T-helper 2 cell (primary cell): Measurements from ENCODE around the gene CDC37L1.
"Not testable (repeated sequence)": the region's sequence is repeated elsewhere in the genome, so short reads cannot be mapped to it uniquely, and the experiment has no call there.

Experiments used
- DNase-seq, 5 experiments: peaks; one replicate each; pipeline versions ENCODE4 v3.0.0 to v3.0.0-alpha.2; 2012 to 2022

CDC37L1 gene

DNA sequence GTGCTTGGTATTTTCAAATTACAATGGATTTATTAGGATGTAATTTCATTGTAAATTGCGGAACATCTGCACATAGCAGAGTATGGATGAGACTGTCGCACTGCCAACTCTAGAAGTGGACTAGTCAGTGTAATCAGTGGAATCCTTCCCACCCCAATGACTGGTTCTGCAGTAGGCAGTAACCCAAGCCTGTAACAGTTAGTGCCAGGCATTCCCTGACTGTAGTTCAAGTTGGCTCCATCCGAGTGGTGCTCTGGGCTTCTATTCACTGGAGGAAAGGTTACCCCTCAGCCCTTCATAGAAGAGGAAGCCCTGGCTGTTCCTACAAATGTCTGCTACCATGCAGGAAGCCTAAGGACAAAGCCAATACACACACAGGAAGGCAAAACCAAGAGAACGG lies 38.4 kb downstream of the CDC37L1 start:
- no peak for DNase-seq

DNA sequence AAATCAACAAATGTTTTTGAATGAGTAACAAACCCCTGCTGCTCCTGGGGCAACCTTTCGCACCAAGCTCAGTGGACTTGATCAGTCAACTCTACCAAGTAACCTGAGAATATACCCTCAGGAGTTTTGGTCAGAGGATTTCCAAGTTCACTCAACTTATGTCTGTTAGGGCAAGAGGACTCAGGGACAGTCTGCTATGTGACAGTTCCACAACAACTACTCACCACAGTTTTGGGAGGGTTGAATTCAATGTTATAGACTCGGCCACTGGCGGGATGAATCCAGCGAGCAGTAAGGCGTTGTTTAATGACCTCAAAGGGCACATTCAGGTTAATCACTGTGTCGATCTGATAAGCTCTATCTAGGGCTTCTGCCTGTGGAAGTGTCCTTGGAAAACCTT lies 39.5 kb downstream of the CDC37L1 start:
- no peak for DNase-seq

DNA sequence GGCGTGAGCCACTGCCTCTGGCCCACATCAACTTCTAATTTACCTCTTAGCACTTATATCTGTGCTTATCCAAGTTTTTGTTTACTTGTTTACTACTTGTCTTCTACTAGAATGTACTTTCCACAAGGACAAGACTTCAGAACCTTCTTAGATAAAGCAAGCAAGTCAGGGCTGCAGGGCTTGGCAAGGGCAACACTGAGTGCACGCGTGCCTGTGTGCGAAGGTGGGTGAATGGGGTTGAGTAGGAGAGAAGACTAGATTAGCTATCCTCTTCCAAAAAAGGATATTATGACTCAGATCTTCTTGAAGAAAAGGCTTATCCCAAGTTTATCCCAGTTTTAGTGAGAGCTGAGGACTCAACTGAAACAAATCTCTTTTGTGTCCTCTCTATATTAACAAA lies 42.4 kb downstream of the CDC37L1 start:
- DNase-seq = no peak

- peak in 1 of 5 experiments; percentile 66 for DNase-seq
Measured at GRCh38 chr9:4725706-4726442, 46.5 kb downstream of the CDC37L1 start.

DNA sequence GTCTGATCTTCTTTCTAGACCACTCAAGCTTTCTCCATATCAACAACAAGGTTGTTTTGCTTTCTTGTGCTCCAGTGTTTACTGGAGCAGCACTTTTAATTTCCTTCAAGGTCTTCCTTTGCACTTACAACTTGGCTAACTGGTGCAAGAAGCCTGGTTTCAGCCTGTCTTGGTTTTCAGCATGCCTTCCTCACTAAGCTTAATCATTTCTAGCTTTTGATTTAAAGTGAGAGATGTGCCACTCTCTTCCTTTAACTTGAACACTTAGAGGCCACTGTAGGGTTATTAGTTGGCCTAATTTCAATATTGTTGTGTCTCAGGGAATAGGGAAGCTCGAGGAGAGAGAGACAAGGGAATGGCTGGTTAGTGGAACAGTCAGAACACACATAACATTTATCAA lies 48.2 kb downstream of the CDC37L1 start:
- DNase-seq = peak in 1 of 5 experiments; percentile 50

- DNase-seq = no peak
Measured at GRCh38 chr9:4732890-4733289, 53.5 kb downstream of the CDC37L1 start.

DNA sequence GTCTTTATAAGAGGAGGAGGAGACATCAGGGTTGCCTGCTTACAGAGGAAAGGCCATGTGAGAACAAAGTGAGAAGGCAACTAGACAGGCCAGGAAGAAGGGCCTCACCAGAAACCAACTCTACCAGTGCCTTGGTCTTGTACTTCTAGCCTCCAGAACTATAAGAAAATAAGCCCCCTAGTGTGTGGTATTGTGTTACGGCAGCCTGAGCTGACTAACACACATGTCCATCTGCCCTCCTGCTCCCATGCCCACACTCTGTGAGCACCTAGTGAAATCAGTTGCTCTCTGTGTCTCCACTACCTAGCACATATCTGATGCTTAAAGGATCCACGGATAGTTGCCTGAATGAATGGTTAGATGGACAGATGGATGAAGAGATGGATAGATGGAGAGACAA lies 54.8 kb downstream of the CDC37L1 start:
- no peak for DNase-seq

DNA sequence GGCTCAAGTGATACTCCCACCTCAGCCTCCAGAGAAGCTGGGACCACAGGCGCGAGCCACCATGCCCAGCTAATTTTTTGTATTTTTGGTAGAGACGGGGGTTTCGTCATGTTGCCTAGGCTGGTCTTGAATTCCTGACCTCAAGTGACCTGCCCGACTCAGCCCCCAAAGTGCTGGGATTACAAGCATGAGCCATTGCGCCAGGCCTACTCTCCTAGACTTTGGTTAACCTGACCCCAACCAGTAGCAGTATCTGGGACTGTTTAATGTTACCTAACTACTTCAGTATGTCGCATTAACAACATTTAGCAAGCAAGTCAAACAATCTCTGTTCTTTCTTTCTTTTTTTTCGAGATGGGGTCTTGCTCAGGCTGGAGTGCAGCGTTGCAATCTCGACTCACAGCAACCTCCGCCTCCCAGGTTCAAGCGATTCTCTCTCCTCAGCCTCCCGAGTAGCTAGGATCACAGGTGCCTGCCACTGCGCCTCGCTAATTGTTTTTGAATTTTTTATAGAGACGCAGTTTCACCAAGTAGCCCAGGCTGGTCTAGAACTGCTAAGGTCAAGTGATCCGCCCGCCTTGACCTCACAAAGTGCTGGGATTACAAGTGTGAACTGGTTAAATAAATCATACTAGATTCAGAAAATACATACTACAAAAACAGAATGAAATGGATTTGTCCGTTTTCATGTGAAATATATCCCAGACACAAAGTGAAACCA lies 59.7 kb downstream of the CDC37L1 start:
- DNase-seq = no peak

- DNase-seq = peak in 1 of 5 experiments; percentile 49
Measured at GRCh38 chr9:4739587-4740387, 60.4 kb downstream of the CDC37L1 start.

DNA sequence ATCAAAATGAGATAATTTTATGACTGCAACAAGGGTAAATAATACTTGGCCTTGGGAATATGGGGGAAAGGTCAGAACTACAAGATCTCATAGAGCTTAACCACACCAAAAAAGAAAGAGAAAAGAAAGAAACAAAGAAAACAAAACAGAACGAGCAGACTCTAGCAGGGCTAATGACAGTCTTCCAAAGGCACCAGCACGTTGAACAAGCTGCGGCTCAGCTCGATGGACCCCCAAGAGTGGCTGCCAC lies 60.9 kb downstream of the CDC37L1 start:
- DNase-seq = no peak

- peak; percentile 64 to 94 (median 81) for DNase-seq
Measured at GRCh38 chr9:4740638-4741364, 61.4 kb downstream of the CDC37L1 start, which contains the start of gene AK3. TSS of gene AK3 (minus strand) at chr9:4741202. CDS start at chr9:4741087, 115 bp downstream.

- peak in 1 of 5 experiments; percentile 14 for DNase-seq
Measured at GRCh38 chr9:4741365-4742089, 62.2 kb downstream of the CDC37L1 start.

DNA sequence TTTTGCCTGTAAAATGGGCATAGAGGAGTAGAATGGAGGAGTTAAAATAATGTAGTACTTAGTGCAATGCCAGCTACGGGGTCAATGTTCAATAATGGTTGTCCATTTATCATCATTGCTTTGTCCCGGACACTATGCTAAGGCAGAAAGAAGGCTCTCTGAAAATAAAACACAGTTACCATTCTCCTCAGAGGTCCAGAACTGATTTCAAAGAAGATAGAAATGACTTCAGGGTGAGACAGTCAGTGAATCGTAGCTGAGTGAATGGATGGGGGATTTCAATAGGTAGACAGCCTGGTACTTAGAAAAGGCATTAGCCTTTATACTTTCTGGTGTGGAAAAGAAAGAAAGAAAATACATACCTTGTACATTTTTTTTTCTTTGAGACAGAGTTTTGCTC lies 62.9 kb downstream of the CDC37L1 start:
- no peak for DNase-seq

DNA sequence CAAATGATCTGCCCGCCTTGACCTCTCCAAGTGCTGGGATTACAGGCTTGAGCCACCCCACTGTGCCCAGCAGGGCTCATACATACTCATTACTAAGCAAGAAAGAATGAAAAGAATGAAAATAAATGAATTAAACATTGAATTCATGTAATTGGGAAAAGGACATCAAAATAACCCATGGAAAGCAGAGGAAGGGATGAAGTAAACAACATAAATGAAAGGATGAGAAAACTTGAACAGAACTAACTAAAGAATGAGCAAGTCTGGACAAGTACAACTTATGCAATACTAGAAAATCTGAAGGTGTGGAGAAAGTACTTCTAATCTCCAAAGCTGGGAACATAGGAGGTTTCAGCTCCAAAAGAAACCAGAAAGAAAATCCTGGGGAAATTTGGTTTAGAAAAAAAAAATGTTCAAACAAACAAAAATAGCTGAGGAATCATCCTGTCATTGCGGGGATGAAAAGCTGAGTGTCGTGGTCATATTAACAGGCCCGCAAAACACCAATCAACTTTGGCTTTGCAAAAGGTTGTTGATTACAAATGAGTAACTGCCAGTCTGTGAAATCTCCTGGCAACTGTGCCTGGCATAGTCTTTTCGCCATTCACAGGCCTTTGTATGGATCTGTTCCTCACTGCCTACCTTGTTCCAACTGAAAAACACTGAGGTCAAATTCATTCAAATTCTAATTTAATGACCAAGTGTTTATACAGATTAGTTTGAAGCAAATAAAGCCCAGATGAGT lies 63.9 kb downstream of the CDC37L1 start:
- DNase-seq = no peak

DNA sequence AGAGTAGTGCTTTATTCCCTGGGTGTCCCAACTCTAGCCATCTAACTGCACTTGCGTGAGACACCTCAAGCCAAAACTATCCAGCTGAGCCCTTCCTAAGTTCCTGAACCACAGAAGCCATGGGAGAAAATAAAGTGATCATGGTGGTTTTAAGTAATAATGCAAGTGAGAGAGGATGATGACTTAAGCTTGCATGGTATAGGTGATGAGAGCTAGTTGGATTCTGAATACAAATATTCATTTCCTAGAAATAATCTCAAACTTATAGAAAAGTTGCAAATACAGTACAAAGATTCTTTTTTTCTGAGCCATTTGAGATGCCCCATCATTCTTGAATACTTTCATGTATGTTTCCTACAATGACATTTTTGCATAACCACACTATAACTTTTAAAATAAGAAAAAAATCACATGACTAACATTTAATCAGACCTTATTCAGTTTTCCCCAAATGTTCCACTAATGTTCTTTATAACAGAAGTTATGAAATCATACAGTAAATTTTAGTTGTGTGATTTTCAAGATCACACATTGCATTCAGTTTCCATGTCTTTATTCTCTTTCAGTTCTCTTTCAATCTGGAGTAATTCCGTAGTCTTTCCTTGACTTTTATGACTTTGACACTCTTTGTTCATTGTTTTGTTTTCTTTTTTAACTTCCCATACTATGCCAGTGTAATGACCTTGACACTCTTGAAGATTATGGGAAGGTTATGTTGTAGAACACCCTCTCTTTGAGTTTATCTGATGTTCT lies 67.1 kb downstream of the CDC37L1 start:
- no peak for DNase-seq

- no peak for DNase-seq
Measured at GRCh38 chr9:4748612-4749011, 69.2 kb downstream of the CDC37L1 start.

DNA sequence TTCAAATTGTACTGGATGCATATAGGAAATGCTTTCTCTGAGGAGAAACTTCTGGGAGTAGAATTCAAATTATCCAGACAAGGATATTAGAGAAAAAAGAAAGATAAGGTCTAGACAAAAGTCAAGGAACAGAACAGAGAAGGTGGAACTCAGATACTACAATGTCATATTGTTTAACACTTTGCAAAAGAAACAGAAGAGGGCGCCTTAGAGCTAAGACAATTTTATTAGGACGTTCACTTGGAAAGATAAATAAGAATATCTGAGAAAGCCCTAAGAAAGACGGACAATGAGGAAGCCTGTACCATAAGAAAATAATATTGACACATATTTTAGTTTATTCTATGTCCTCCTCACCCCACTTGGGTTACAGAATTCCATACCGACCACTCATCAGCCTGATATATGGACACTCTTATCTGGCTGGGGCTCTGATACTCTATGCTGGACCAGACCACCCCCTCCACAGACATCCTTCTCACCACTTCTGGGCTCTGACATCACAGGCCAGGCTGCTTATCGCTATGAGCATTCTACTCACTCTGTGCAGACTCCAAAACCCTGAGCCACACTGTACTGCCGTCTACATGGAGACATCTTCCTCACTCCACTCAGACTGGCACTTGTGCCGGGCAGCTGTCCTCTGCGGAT lies 70.8 kb downstream of the CDC37L1 start:
- peak in 1 of 5 experiments; percentile 51 for DNase-seq

DNA sequence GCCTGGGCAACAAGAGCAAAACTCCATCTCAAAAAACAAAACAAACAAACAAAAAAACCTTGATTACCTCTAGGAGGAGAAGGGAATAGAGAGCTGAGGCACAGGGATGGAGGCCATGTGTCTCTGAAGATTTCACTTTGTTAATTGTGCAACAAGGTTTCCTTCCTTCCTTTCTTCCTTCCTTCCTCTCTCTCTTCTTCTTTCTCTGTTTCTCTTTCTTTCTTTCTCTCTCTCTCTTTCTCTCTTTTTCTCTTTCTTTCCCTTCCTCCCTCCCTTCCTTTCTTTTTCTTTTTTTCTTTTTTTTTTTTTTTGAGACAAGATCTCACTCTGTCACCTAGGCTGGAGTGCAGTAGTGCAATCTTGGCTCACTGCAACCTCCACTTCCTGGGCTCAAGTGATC lies 75.2 kb downstream of the CDC37L1 start:
- DNase-seq = not testable (repeated sequence)

- DNase-seq = no peak
Measured at GRCh38 chr9:4755026-4755609, 75.7 kb downstream of the CDC37L1 start.

- no peak for DNase-seq
Measured at GRCh38 chr9:4756420-4756819, 77.1 kb downstream of the CDC37L1 start.
